Measurements from ENCODE around the gene EPHB4. TPM values are rescaled to one million over a fixed set of nuclear protein-coding genes. Genes with fewer than 3 reads are reported as not detected.

The EPHB4 gene
- total and polyA plus RNA-seq, 2 donors (not counting 3 experiments of a cell fraction or from before 2014, with no cell fraction given), result 193 to 274 TPM

- Histone ChIP-seq H3K79me2 (ENCODE audit: control insufficient read depth, insufficient read depth, low read length) (peaks cover 51% of the 10 kb centered on the region), H3K27me3 (ENCODE audit: control insufficient read depth in 2 of 2, insufficient read depth in 2 of 2, low read length in 2 of 2) (no peaks in the 10 kb centered on the region), H2AFZ (ENCODE audit: low read depth, low read length) (peak within 1 kb of the TSS; percentile 87), H3K4me3 (replicated peaks in 1 of 3; ENCODE audit: insufficient read depth in 1 of 3, low read depth in 1 of 3, low read length in 3 of 3) (peak within 1 kb of the TSS; percentile 72 to 84 (median 79)), H3K27ac (ENCODE audit: insufficient read depth, low read depth, low read length) (peak within 1 kb of the TSS; percentile 89), H3K36me3 (ENCODE audit: control insufficient read depth in 2 of 2, extremely low read depth in 1 of 2, insufficient read depth in 2 of 2, low read length in 2 of 2) (peaks cover 19 to 20% of the 10 kb centered on the region in 2 experiments), H3K4me2 (ENCODE audit: insufficient read depth, low read length) (peak within 1 kb of the TSS; percentile 97), H4K20me1 (replicated peaks; ENCODE audit: control insufficient read depth, extremely low read depth, insufficient read depth, low read length) (no peaks in the 10 kb centered on the region), H3K9ac (replicated peaks; ENCODE audit: extremely low read depth, insufficient read depth, low read length) (peak within 1 kb of the TSS; percentile 93), H3K9me1 (replicated peaks; ENCODE audit: control insufficient read depth, extremely low read depth, insufficient read depth, low read length) (no peaks in the 10 kb centered on the region), H3K4me1 (ENCODE audit: control insufficient read depth, extremely low read depth, insufficient read depth, low read length) (peaks cover 19% of the 10 kb centered on the region), H3K9me3 (replicated peaks; ENCODE audit: control insufficient read depth, insufficient read depth, low read length) (no peaks in the 10 kb centered on the region)
- CTCF ChIA-PET, result interaction anchor here (0.7 to 2.4 kb wide), 10 partner anchors 9 to 203 kb away, joined by 3 to 14 read pairs (median 4); partner anchors contain the start of genes POP7, SLC12A9 and UFSP1
- peak; percentile 96 for TF ChIP-seq POLR2AphosphoS5 (IDR thresholded peaks at IDR 0.05; ENCODE audit: insufficient read depth, low read depth, low read length)
- peak; percentile 91 for TF ChIP-seq POLR2A (IDR thresholded peaks at IDR 0.05; ENCODE audit: low read depth, low read length)
- no peak for TF ChIP-seq GATA2 (IDR thresholded peaks at IDR 0.05; ENCODE audit: insufficient read depth, insufficient read length, low read depth, low read length)
- no peak for TF ChIP-seq JUN (IDR thresholded peaks at IDR 0.05; ENCODE audit: borderline replicate concordance, insufficient read depth, insufficient read length, low read depth)
- TF ChIP-seq MAX (IDR thresholded peaks at IDR 0.05; ENCODE audit: insufficient read depth, insufficient read length), result peak; percentile 27
- peak in 1 of 2 donors; percentile 31 for TF ChIP-seq CTCF (IDR thresholded peaks at IDR 0.05; ENCODE audit: extremely low read depth in 1 of 2, insufficient read depth in 1 of 2, low read depth in 1 of 2, low read length in 2 of 2)
- no peak for TF ChIP-seq FOS (IDR thresholded peaks at IDR 0.05; ENCODE audit: borderline replicate concordance, insufficient read depth, low read length)
- no peak for TF ChIP-seq MYC (IDR thresholded peaks at IDR 0.05; ENCODE audit: low read depth, low read length)
- TF ChIP-seq EZH2 (IDR thresholded peaks at IDR 0.05; ENCODE audit: borderline replicate concordance, low read depth, low read length, severe bottlenecking), result no peak
- BruUV-seq (replicated peaks), result TSS peak; percentile 97
- DNase-seq (ENCODE audit: low read depth, low spot score) (peak; percentile 97), FAIRE-seq (peak; percentile 98)
- intact Hi-C loops (cut with micrococcal nuclease) (loop anchor here (1.0 to 2.0 kb wide), 3 partner anchors 7 to 22 kb away; partner anchors contain the start of genes SLC12A9 and TRIP6), dilution Hi-C loops (cut with MboI; ENCODE audit: extremely low pct_ligation_motif_present, low sequenced_read_pairs) (no loop called here)
- POLR2A ChIA-PET, result interaction anchor here (0.6 to 2.5 kb wide), 8 partner anchors 8 to 1530 kb away, joined by 3 to 27 read pairs (median 4); partner anchors contain the start of genes EPHB4, MOSPD3, POP7 and TRIP6
Observed at GRCh38 chr7:100874577-100875355, 47.4 kb upstream of the EPHB4 start, which contains the start of gene SRRT. SRRT (plus strand) TSS chr7:100875103; CDS start chr7:100875591, 488 bp downstream.

Measured in endothelial cell of umbilical vein (primary cell).